Measurements from ENCODE around the gene ZBTB21.

DNA sequence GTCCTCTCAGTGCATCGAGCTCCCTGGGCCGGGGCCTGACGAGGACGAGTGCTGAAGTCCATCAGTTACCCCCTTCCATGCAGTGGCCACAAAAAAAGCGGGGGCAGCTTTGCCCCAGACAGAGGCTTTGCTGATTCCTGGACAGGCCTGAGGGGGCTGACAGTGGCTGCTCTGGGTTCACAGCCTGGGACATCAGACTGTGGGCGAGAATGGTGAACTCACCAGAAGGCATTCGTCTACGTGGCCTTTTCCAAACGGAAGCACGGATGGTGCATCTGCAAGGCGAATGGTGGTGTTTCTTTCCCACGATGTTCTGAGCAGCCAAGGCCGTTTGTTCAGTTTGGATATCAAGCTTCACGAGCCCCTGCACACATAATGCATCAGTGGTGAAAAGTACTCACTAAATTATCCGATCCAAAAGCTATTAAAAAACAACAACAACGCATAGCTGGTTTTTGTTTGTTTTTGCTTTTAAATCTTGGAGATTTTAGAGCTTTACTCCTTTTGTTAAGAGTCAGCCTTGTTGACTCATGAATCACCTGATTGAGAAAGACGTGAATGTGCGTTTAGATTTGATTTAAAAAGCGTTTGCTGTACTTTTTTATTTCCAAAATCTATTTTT, 6.3 kb upstream of the ZBTB21 start:
- TF ChIP-seq NRF1 (IDR thresholded peaks at IDR 0.05; ENCODE audit: low read depth, low read length) (no peak), EP300 (IDR thresholded peaks at IDR 0.05; ENCODE audit: borderline replicate concordance in 1 of 2, low read depth in 1 of 2, low read length in 1 of 2) (no peak), RFX5 (IDR thresholded peaks at IDR 0.05; ENCODE audit: low read length) (no peak), SMC3 (IDR thresholded peaks at IDR 0.05; ENCODE audit: low read depth, low read length) (no peak), JUND (IDR thresholded peaks at IDR 0.05) (no peak)
- TF ChIP-seq, protein P1, sequence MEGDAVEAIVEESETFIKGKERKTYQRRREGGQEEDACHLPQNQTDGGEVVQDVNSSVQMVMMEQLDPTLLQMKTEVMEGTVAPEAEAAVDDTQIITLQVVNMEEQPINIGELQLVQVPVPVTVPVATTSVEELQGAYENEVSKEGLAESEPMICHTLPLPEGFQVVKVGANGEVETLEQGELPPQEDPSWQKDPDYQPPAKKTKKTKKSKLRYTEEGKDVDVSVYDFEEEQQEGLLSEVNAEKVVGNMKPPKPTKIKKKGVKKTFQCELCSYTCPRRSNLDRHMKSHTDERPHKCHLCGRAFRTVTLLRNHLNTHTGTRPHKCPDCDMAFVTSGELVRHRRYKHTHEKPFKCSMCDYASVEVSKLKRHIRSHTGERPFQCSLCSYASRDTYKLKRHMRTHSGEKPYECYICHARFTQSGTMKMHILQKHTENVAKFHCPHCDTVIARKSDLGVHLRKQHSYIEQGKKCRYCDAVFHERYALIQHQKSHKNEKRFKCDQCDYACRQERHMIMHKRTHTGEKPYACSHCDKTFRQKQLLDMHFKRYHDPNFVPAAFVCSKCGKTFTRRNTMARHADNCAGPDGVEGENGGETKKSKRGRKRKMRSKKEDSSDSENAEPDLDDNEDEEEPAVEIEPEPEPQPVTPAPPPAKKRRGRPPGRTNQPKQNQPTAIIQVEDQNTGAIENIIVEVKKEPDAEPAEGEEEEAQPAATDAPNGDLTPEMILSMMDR (IDR thresholded peaks at IDR 0.05): no peak
- TF ChIP-seq, protein P2, sequence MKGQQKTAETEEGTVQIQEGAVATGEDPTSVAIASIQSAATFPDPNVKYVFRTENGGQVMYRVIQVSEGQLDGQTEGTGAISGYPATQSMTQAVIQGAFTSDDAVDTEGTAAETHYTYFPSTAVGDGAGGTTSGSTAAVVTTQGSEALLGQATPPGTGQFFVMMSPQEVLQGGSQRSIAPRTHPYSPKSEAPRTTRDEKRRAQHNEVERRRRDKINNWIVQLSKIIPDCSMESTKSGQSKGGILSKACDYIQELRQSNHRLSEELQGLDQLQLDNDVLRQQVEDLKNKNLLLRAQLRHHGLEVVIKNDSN (IDR thresholded peaks at IDR 0.05; ENCODE audit: borderline replicate concordance, low read depth): no peak
- TF ChIP-seq, protein P3, sequence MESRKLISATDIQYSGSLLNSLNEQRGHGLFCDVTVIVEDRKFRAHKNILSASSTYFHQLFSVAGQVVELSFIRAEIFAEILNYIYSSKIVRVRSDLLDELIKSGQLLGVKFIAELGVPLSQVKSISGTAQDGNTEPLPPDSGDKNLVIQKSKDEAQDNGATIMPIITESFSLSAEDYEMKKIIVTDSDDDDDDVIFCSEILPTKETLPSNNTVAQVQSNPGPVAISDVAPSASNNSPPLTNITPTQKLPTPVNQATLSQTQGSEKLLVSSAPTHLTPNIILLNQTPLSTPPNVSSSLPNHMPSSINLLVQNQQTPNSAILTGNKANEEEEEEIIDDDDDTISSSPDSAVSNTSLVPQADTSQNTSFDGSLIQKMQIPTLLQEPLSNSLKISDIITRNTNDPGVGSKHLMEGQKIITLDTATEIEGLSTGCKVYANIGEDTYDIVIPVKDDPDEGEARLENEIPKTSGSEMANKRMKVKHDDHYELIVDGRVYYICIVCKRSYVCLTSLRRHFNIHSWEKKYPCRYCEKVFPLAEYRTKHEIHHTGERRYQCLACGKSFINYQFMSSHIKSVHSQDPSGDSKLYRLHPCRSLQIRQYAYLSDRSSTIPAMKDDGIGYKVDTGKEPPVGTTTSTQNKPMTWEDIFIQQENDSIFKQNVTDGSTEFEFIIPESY (IDR thresholded peaks at IDR 0.05; ENCODE audit: borderline replicate concordance, low read depth): no peak
